ENCODE results near the gene FOCAD. TPM values are rescaled to one million over a fixed set of nuclear protein-coding genes. Genes with fewer than 3 reads are reported as not detected.

FOCAD gene
- total RNA-seq, 1 experiment from 2014 or later: 43.3 TPM

- no CpG with 5 or more reads among the region's 2 CpGs for WGBS (ENCODE audit: extremely low coverage, insufficient read length, low lambda C conversion rate)
- peaks cover 8 to 31% (median 27%) of the 10 kb centered on the region in 3 experiments; a peak in 5 of 7 replicates for H3K36me3 Mint-ChIP-seq (ENCODE audit: insufficient read depth in 1 of 3, low read depth in 3 of 3)
- Histone ChIP-seq H3K9me3 (ENCODE audit: control insufficient read depth, low read depth, low read length) (no peaks in the 10 kb centered on the region), H3K4me2 (ENCODE audit: insufficient read depth, insufficient read length, low read length) (no peak overlapping the region), H3K4me1 (ENCODE audit: insufficient read depth, low read length) (no peaks in the 10 kb centered on the region), H3T11ph (ENCODE audit: low read length) (no peak overlapping the region), H4K91ac (ENCODE audit: insufficient read length, low read depth, low read length) (no peak overlapping the region), H2AFZ (ENCODE audit: low read length) (no peak overlapping the region), H3K23ac (ENCODE audit: insufficient read length, low read depth, low read length) (no peak overlapping the region), H3K27ac (ENCODE audit: insufficient read length, low read depth, low read length) (no peak overlapping the region), H2BK120ac (ENCODE audit: low read depth, low read length, poor library complexity, severe bottlenecking) (no peak overlapping the region), H4K8ac (replicated peaks; ENCODE audit: insufficient read length, low read depth, low read length) (no peak overlapping the region), H3K9ac (ENCODE audit: extremely low read depth, insufficient read length, low read length) (no peak overlapping the region), H4K5ac (ENCODE audit: insufficient read length, low read depth, low read length) (no peak overlapping the region), H3K14ac (ENCODE audit: insufficient read depth, low read length) (no peak overlapping the region), H2AK5ac (ENCODE audit: insufficient read length, low read length) (no peak overlapping the region), H3K56ac (ENCODE audit: insufficient read length, low read depth, low read length) (no peak overlapping the region), H3K79me1 (ENCODE audit: insufficient read depth, low read depth, low read length, poor library complexity, severe bottlenecking) (no peaks in the 10 kb centered on the region), H3K4ac (ENCODE audit: low read depth, low read length) (no peak overlapping the region), H2BK20ac (ENCODE audit: low read depth, low read length, poor library complexity, severe bottlenecking) (no peak overlapping the region), H2BK5ac (ENCODE audit: insufficient read length, low read length) (no peak overlapping the region), H2BK12ac (ENCODE audit: insufficient read length, low read depth, low read length) (no peak overlapping the region), H3K27me3 (ENCODE audit: insufficient read depth, low read length) (no peaks in the 10 kb centered on the region), H3K23me2 (ENCODE audit: insufficient read length, low read depth, low read length, poor library complexity, severe bottlenecking) (no peaks in the 10 kb centered on the region), H3K79me2 (ENCODE audit: insufficient read depth, low read length) (no peaks in the 10 kb centered on the region), H3K18ac (ENCODE audit: insufficient read length, low read depth, low read length) (no peak overlapping the region), H4K20me1 (ENCODE audit: control insufficient read depth, insufficient read depth, insufficient read length) (no peaks in the 10 kb centered on the region), H2BK15ac (ENCODE audit: low read depth, low read length) (no peak overlapping the region)
- H3K27me3 Mint-ChIP-seq (ENCODE audit: low read depth): no peaks in the 10 kb centered on the region
- TF ChIP-seq CTCF (conservative IDR thresholded peaks at IDR 0.05): no peak
- H3K4me3 Mint-ChIP-seq: no peak overlapping the region
- no peak for DNase-seq
- H3K9me3 Mint-ChIP-seq: no peaks in the 10 kb centered on the region
- H3K4me1 Mint-ChIP-seq: no peaks in the 10 kb centered on the region
- no peak overlapping the region for H3K27ac Mint-ChIP-seq
Observed at GRCh38 chr9:20978249-20978648, 294.2 kb downstream of the FOCAD start.
